H1 (cell line): ENCODE measurements around the gene TNFRSF1A. TPM values are rescaled to one million over a fixed set of nuclear protein-coding genes. Genes with fewer than 3 reads are reported as not detected.

Experiments
- CTCF ChIA-PET: fragments of 300-600 bp; sonication (Branson Sonifier 250); formaldehyde crosslinking; loops from one replicate; lab custom pipeline; 2021; ENCODE audit not compliant: partially characterized antibody; lab: Charles Lee
- POLR2A ChIA-PET: fragments of 300-600 bp; sonication (Branson Sonifier 250); formaldehyde crosslinking; loops from one replicate; lab custom pipeline; 2021; ENCODE audit warnings: inconsistent platforms; ENCODE audit not compliant: partially characterized antibody; lab: Charles Lee
- DNase-seq, 2 experiments: peaks; one replicate each; pipeline versions ENCODE4 v3.0.0 to v3.0.0-alpha.2; 2010 to 2022; ENCODE audit warnings: low spot score in 2 of 2, low read depth in 1 of 2, mixed read lengths in 1 of 2
- FAIRE-seq: peaks from 2 replicates; lab custom pipeline; 2011; peaks lifted over from hg19 to GRCh38; lab: Jason Lieb, UNC
- H2AFZ ChIP-seq: 2 replicates; pipeline ENCODE4 v1.8.1; 2012; ENCODE audit warnings: low read length, inconsistent platforms
- H2AK5ac ChIP-seq: 2 replicates; pipeline ENCODE4 v1.6.1; 2013; ENCODE audit warnings: low read depth, low read length
- H2BK120ac ChIP-seq: replicated peaks from 2 replicates; pipeline ENCODE3; 2013; ENCODE audit warnings: low read depth, low read length, inconsistent platforms
- H2BK12ac ChIP-seq: 2 replicates; pipeline ENCODE4 v1.6.1; 2013; ENCODE audit warnings: low read depth, low read length
- H2BK15ac ChIP-seq: 2 replicates; pipeline ENCODE4 v1.6.1; 2013; ENCODE audit warnings: low read length
- H2BK20ac ChIP-seq: 2 replicates; pipeline ENCODE4 v1.6.1; 2013; ENCODE audit warnings: low read length
- H2BK5ac ChIP-seq: 2 replicates; pipeline ENCODE4 v1.6.1; 2013; ENCODE audit warnings: low read depth, low read length
- H3K14ac ChIP-seq: 2 replicates; pipeline ENCODE4 v1.6.1; 2013; ENCODE audit warnings: inconsistent platforms; ENCODE audit not compliant: insufficient read length
- H3K18ac ChIP-seq: 2 replicates; pipeline ENCODE4 v1.6.1; 2013; ENCODE audit warnings: low read length; ENCODE audit errors: extremely low read depth
- H3K23ac ChIP-seq: 2 replicates; pipeline ENCODE4 v1.6.1; 2013; ENCODE audit warnings: inconsistent platforms; ENCODE audit not compliant: insufficient read length
- H3K23me2 ChIP-seq: 2 replicates; pipeline ENCODE4 v1.6.1; 2013; ENCODE audit warnings: low read depth, low read length
- H3K27ac ChIP-seq: 2 replicates; pipeline ENCODE4 v1.6.1; 2011; ENCODE audit warnings: low read depth, low read length, inconsistent platforms
- H3K27me3 ChIP-seq, 4 experiments: replicated peaks in 1 of 4; 1 replicate in 1 of 4; 2 replicates in 3 of 4; pipeline versions ENCODE4 v1.6.1 to v1.8.1; 2011 to 2013; ENCODE audit warnings: low read length in 3 of 4, mild to moderate bottlenecking in 3 of 4, inconsistent platforms in 2 of 4, mixed read lengths in 2 of 4, moderate library complexity in 1 of 4; ENCODE audit not compliant: control insufficient read depth in 3 of 4, insufficient read depth in 3 of 4; ENCODE audit errors: extremely low read depth in 1 of 4
- H3K36me3 ChIP-seq, 4 experiments: 2 replicates each; pipeline versions ENCODE4 v1.6.1 to v1.8.1; 2011 to 2013; ENCODE audit warnings: mild to moderate bottlenecking in 4 of 4, low read length in 3 of 4, moderate library complexity in 2 of 4, control low read depth in 1 of 4, inconsistent platforms in 1 of 4; ENCODE audit not compliant: insufficient read depth in 4 of 4, control insufficient read depth in 2 of 4
- H3K4ac ChIP-seq: replicated peaks from 2 replicates; pipeline ENCODE3; 2013; ENCODE audit warnings: low read length, low read depth, mixed read lengths, inconsistent platforms; ENCODE audit not compliant: insufficient read length
- H3K4me1 ChIP-seq, 4 experiments: replicated peaks in 1 of 4; 1 replicate in 1 of 4; 2 replicates in 3 of 4; pipeline versions ENCODE4 v1.6.1 to v1.8.1; 2011 to 2013; ENCODE audit warnings: low read length in 3 of 4, inconsistent platforms in 2 of 4, mixed read lengths in 1 of 4; ENCODE audit not compliant: insufficient read depth in 4 of 4, control insufficient read depth in 3 of 4
- H3K4me2 ChIP-seq, 2 experiments: 2 replicates each; pipeline versions ENCODE4 v1.6.1 to v1.8.1; 2011 to 2013; ENCODE audit warnings: low read depth in 2 of 2, low read length in 2 of 2, control low read depth in 1 of 2, inconsistent platforms in 1 of 2, mild to moderate bottlenecking in 1 of 2; ENCODE audit not compliant: insufficient read depth in 1 of 2
- H3K4me3 ChIP-seq, 4 experiments: fragments of 200-600, 300-600 bp in 1 of 4; sonication (generic), shearing (Covaris generic), sonication (Bioruptor Twin) in 1 of 4; 2 replicates each; pipeline versions ENCODE4 v1.5.1 to v1.8.1; 2011 to 2016; ENCODE audit warnings: low read length in 4 of 4, low read depth in 3 of 4, control low read depth in 2 of 4, inconsistent platforms in 2 of 4, mild to moderate bottlenecking in 2 of 4, mixed read lengths in 1 of 4, moderate library complexity in 1 of 4; ENCODE audit not compliant: insufficient read depth in 2 of 4; ENCODE audit errors: extremely low read depth in 1 of 4
- H3K56ac ChIP-seq: replicated peaks from 2 replicates; pipeline ENCODE3; 2013; ENCODE audit warnings: low read depth, mild to moderate bottlenecking, mixed read lengths, low read length, inconsistent platforms; ENCODE audit not compliant: insufficient read length
- H3K79me1 ChIP-seq: 2 replicates; pipeline ENCODE4 v1.6.1; 2013; ENCODE audit warnings: low read depth, low read length, control low read depth
- H3K79me2 ChIP-seq, 2 experiments: 2 replicates each; pipeline versions ENCODE4 v1.6.1 to v1.8.1; 2012 to 2013; ENCODE audit warnings: low read length in 2 of 2, mild to moderate bottlenecking in 2 of 2, inconsistent platforms in 1 of 2; ENCODE audit not compliant: insufficient read depth in 2 of 2, control insufficient read depth in 1 of 2
- H3K9ac ChIP-seq, 4 experiments: replicated peaks in 1 of 4; 1 replicate in 1 of 4; 2 replicates in 3 of 4; pipeline versions ENCODE4 v1.6.1 to v1.8.1; 2011 to 2013; ENCODE audit warnings: low read depth in 3 of 4, low read length in 3 of 4, control low read depth in 2 of 4, mild to moderate bottlenecking in 2 of 4, moderate library complexity in 2 of 4, inconsistent platforms in 1 of 4; ENCODE audit errors: extremely low read depth in 1 of 4
- H3K9me3 ChIP-seq, 2 experiments: 2 replicates each; pipeline versions ENCODE4 v1.6.1 to v1.8.1; 2012 to 2013; ENCODE audit warnings: mild to moderate bottlenecking in 2 of 2, moderate library complexity in 2 of 2, control low read depth in 1 of 2, inconsistent platforms in 1 of 2, low read depth in 1 of 2, low read length in 1 of 2, mixed read lengths in 1 of 2; ENCODE audit not compliant: insufficient read depth in 2 of 2
- H4K20me1 ChIP-seq, 2 experiments: replicated peaks in 1 of 2; 2 replicates each; pipeline versions ENCODE3 to v1.8.1; 2011 to 2013; ENCODE audit warnings: inconsistent platforms in 2 of 2, low read length in 2 of 2, mild to moderate bottlenecking in 1 of 2; ENCODE audit not compliant: insufficient read depth in 2 of 2, control insufficient read depth in 1 of 2
- H4K5ac ChIP-seq: 2 replicates; pipeline ENCODE4 v1.6.1; 2013; ENCODE audit warnings: low read length, low read depth, mixed read lengths, inconsistent platforms; ENCODE audit not compliant: insufficient read length
- H4K8ac ChIP-seq: 2 replicates; pipeline ENCODE4 v1.8.0; 2013; ENCODE audit warnings: mild to moderate bottlenecking, moderate library complexity, low read length, inconsistent platforms; ENCODE audit not compliant: insufficient read depth; ENCODE audit errors: extremely low read depth
- H4K91ac ChIP-seq: replicated peaks from 2 replicates; pipeline ENCODE3; 2013; ENCODE audit warnings: low read length, mixed read lengths, inconsistent platforms; ENCODE audit not compliant: insufficient read length
- GABPA ChIP-seq: IDR thresholded peaks from 2 replicates; pipeline ENCODE4 v1.6.1; 2011; ENCODE audit warnings: mild to moderate bottlenecking, low read length, moderate library complexity, borderline replicate concordance; ENCODE audit not compliant: insufficient read depth
- HDAC2 ChIP-seq, 2 experiments: fragments of 300-600 bp in 1 of 2; sonication (generic) in 1 of 2; IDR thresholded peaks; 2 replicates each; pipeline ENCODE4 v1.6.1; 2011 to 2012; ENCODE audit warnings: low read depth in 2 of 2, low read length in 2 of 2, mild to moderate bottlenecking in 2 of 2, moderate library complexity in 2 of 2, borderline replicate concordance in 1 of 2, inconsistent platforms in 1 of 2
- HDAC6 ChIP-seq: IDR thresholded peaks from one replicate; pipeline ENCODE4 v1.7.1; 2012; ENCODE audit warnings: low read depth, mild to moderate bottlenecking, inconsistent platforms, low read length, moderate library complexity
- POLR2AphosphoS5 ChIP-seq: IDR thresholded peaks from 2 replicates; pipeline ENCODE4 v1.6.1; 2011; ENCODE audit warnings: low read depth, low read length
- RAD21 ChIP-seq, 2 experiments: IDR thresholded peaks in 1 of 2; conservative IDR thresholded peaks in 1 of 2; 2 replicates each; pipeline ENCODE4 v1.6.1; 2011; ENCODE audit warnings: low read depth in 2 of 2, low read length in 2 of 2, improper control_type of control experiment in 1 of 2, inconsistent platforms in 1 of 2, mild to moderate bottlenecking in 1 of 2, moderate library complexity in 1 of 2
- RNF2 ChIP-seq: fragments of 200-900, 300-1000 bp; sonication (generic); IDR thresholded peaks from 2 replicates; pipeline ENCODE4 v1.7.1; 2016; ENCODE audit warnings: borderline replicate concordance, low read depth, mild to moderate bottlenecking, antibody characterized with exemption, low read length; ENCODE audit not compliant: poor library complexity, severe bottlenecking; ENCODE audit errors: missing control alignments
- SIRT6 ChIP-seq: IDR thresholded peaks from one replicate; pipeline ENCODE4 v1.7.1; 2012; ENCODE audit warnings: low read length, inconsistent platforms
- WGBS, 2 experiments: shearing (Covaris generic) in 1 of 2; methylation state at CpG; one replicate each; pipeline versions ENCODE4 v1.1.6 to v1.1.7; 2013 to 2015; ENCODE audit warnings: low lambda C conversion rate in 2 of 2, mixed read lengths in 2 of 2, inconsistent platforms in 1 of 2, low coverage in 1 of 2, missing lambda C conversion rate in 1 of 2; ENCODE audit not compliant: insufficient replicate concordance in 2 of 2, insufficient coverage in 1 of 2, insufficient read length in 1 of 2; ENCODE audit errors: extremely low coverage in 1 of 2, missing lambda C conversion rate in 1 of 2; 5-methylcytosine and 5-hydroxymethylcytosine counted together
- polyA plus RNA-seq, 7 experiments: library from polyadenylated mRNA; depleted of rRNA in 3 of 7; stranded (reverse) in 5 of 7; unstranded in 2 of 7; fragments of >200 nt in 5 of 7; fragments of 200-250 nt in 2 of 7; gene quantifications; 1 replicate in 5 of 7; 2 replicates in 1 of 7; 4 replicates in 1 of 7; pipeline versions ENCODE4 v1.2.1 to v1.2.3, GENCODE V29; 2011 to 2013; ENCODE audit warnings: missing spikeins in 2 of 7, mixed read lengths in 2 of 7
- total RNA-seq: library from RNA; stranded (reverse); fragmentation: NEBNext Ultra II Directional; extraction: Animal tissue kit (Norgen Biotek cat#: 25700); gene quantifications from 2 replicates; pipeline ENCODE4 v1.2.1, GENCODE V29; 2021

The TNFRSF1A gene
- total and polyA plus RNA-seq, 2 of the 8 experiments (the other 6 are each of a cell fraction or from before 2014, with no cell fraction given): 28.7 to 42.1 TPM

DNA sequence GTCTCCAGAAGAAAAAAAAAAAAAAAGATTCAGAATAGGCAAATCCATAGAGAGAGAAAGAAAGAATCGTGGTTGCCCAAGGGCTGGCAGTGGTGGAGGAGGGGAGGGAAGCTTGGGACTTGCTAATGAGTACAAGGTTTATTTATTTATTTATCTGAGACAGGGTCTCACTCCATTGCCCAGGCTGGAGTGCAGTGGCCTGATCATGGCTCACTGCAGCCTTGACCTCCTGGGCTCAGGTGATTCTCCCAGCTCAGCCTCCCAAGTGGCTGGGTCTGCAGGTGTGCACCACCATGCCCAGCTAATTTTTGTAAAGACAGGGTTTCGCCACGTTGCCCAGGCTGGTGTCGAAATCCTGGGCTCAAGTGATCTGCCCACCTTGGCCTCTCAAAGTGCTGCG is 9.7 kb upstream of the TNFRSF1A start:
- no peaks in the 10 kb centered on the region for H3K27me3 ChIP-seq
- no peak overlapping the region for H3K4me2 ChIP-seq
- no peak overlapping the region for H3K4me3 ChIP-seq
- H4K91ac ChIP-seq: no peak overlapping the region
- WGBS, 2 experiments: 95% methylated on average over 5 of the region's 5 CpGs; no CpG with 5 or more reads in 1 of the 2 experiments
- no peak for FAIRE-seq
- no peak overlapping the region for H3K27ac ChIP-seq
- H3K79me2 ChIP-seq: no peaks in the 10 kb centered on the region
- no peak for DNase-seq
- no peak overlapping the region for H2AFZ ChIP-seq
- H3K9ac ChIP-seq: no peak overlapping the region
- no peak overlapping the region for H3K4ac ChIP-seq
- no peaks in the 10 kb centered on the region for H3K9me3 ChIP-seq
- no peak overlapping the region for H2BK20ac ChIP-seq
- no peak overlapping the region for H3K18ac ChIP-seq
- no peaks in the 10 kb centered on the region for H3K79me1 ChIP-seq
- ChIA-PET POLR2A (interaction anchor here (0.9 to 10.6 kb wide), 9 partner anchors 8 to 185 kb away, joined by 3 to 141 read pairs (median 3); partner anchors contain the start of gene TNFRSF1A), CTCF (interaction anchor here (0.7 to 2.7 kb wide), 8 partner anchors 8 to 114 kb away, joined by 3 to 11 read pairs (median 4); no protein-coding TSS in a partner anchor)
- H4K20me1 ChIP-seq: peaks cover 0 to 2% of the 10 kb centered on the region in 2 experiments
- no peak overlapping the region for H2AK5ac ChIP-seq
- peaks cover 8 to 59% (median 25%) of the 10 kb centered on the region in 4 experiments; a peak in 7 of 8 replicates for H3K36me3 ChIP-seq
- no peak overlapping the region for H2BK15ac ChIP-seq
- no peaks in the 10 kb centered on the region for H3K23me2 ChIP-seq
- H3K23ac ChIP-seq: no peak overlapping the region
- H2BK5ac ChIP-seq: no peak overlapping the region
- H2BK120ac ChIP-seq: no peak overlapping the region
- no peak overlapping the region for H3K56ac ChIP-seq
- no peak overlapping the region for H4K5ac ChIP-seq
- TF ChIP-seq HDAC2 (IDR thresholded peaks at IDR 0.05; ENCODE audit: borderline replicate concordance in 1 of 2, low read depth in 2 of 2, low read length in 2 of 2) (no peak), GABPA (no peak), SIRT6 (no peak), RNF2 (no peak), RAD21 (IDR thresholded peaks at IDR 0.05 in 1 of 2, conservative IDR thresholded peaks at IDR 0.05 in 1 of 2; ENCODE audit: low read depth in 2 of 2, low read length in 2 of 2) (no peak), POLR2AphosphoS5 (no peak), HDAC6 (no peak)
- TF ChIP-seq, all 59 proteins: peak for 0
- Histone ChIP-seq H3K14ac (no peak overlapping the region), H3K4me1 (peaks cover 0 to 9% (median 0%) of the 10 kb centered on the region in 4 experiments; a peak in 4 of 7 replicates), H2BK12ac (no peak overlapping the region), H4K8ac (no peak overlapping the region)
